Endothelial cell of umbilical vein (primary cell): ENCODE results near the gene PSMA6. TPM values are rescaled to one million over a fixed set of nuclear protein-coding genes. Genes with fewer than 3 reads are reported as not detected.

Experiments used
- BruUV-seq: library from RNA; stranded (reverse); fragments of 400-500 nt; replicated peaks from 2 replicates; lab custom pipeline; 2021; lab: Mats Ljungman, UMichigan
- CTCF ChIA-PET: fragments of 300-600, 350-600 bp; sonication (Branson Sonifier 250); formaldehyde crosslinking; loops from one replicate; lab custom pipeline; 2021; ENCODE audit warnings: antibody characterized with exemption, inconsistent platforms; lab: Charles Lee
- POLR2A ChIA-PET: fragments of 300-600, 350-600 bp; sonication (Branson Sonifier 250); formaldehyde crosslinking; loops from one replicate; lab custom pipeline; 2021; ENCODE audit warnings: antibody characterized with exemption, inconsistent platforms; lab: Charles Lee
- DNase-seq: peaks from one replicate; pipeline ENCODE4 v3.0.0-alpha.2; 2011; ENCODE audit warnings: low read depth, low spot score
- FAIRE-seq: peaks from 2 replicates; lab custom pipeline; 2011; peaks lifted over from hg19 to GRCh38; lab: Jason Lieb, UNC
- H2AFZ ChIP-seq: 2 replicates; pipeline ENCODE4 v1.6.0; 2012; ENCODE audit warnings: low read depth, low read length, control low read depth, inconsistent platforms
- H3K27ac ChIP-seq: 2 replicates; pipeline ENCODE4 v1.5.1; 2011; ENCODE audit warnings: low read depth, mild to moderate bottlenecking, control low read depth, low read length, moderate library complexity; ENCODE audit not compliant: insufficient read depth
- H3K27me3 ChIP-seq, 2 experiments: 2 replicates each; pipeline versions ENCODE4 v1.6.0 to v1.6.1; 2011; ENCODE audit warnings: low read length in 2 of 2, mixed read lengths in 1 of 2; ENCODE audit not compliant: control insufficient read depth in 2 of 2, insufficient read depth in 2 of 2
- H3K36me3 ChIP-seq, 2 experiments: 2 replicates in 1 of 2; 3 replicates in 1 of 2; pipeline ENCODE4 v1.5.1; 2011; ENCODE audit warnings: low read length in 2 of 2, mild to moderate bottlenecking in 1 of 2, moderate library complexity in 1 of 2; ENCODE audit not compliant: control insufficient read depth in 2 of 2, insufficient read depth in 2 of 2; ENCODE audit errors: extremely low read depth in 1 of 2
- H3K4me1 ChIP-seq: 3 replicates; pipeline ENCODE4 v1.5.1; 2011; ENCODE audit warnings: mild to moderate bottlenecking, low read length; ENCODE audit not compliant: control insufficient read depth, insufficient read depth; ENCODE audit errors: extremely low read depth
- H3K4me2 ChIP-seq: 2 replicates; pipeline ENCODE4 v1.6.1; 2011; ENCODE audit warnings: low read length, control low read depth, mixed read lengths; ENCODE audit not compliant: insufficient read depth
- H3K4me3 ChIP-seq, 3 experiments: fragments of 200-600 bp in 1 of 3; sonication (generic), shearing (Covaris generic) in 1 of 3; replicated peaks in 1 of 3; 2 replicates each; pipeline ENCODE4 v1.5.1; 2011 to 2016; ENCODE audit warnings: control low read depth in 3 of 3, low read length in 3 of 3, mild to moderate bottlenecking in 2 of 3, inconsistent platforms in 1 of 3, low read depth in 1 of 3, moderate library complexity in 1 of 3; ENCODE audit not compliant: insufficient read depth in 1 of 3
- H3K79me2 ChIP-seq: 2 replicates; pipeline ENCODE4 v1.6.0; 2012; ENCODE audit warnings: low read length, inconsistent platforms; ENCODE audit not compliant: control insufficient read depth, insufficient read depth
- H3K9ac ChIP-seq: replicated peaks from 2 replicates; pipeline ENCODE3; 2011; ENCODE audit warnings: low read length, control low read depth; ENCODE audit not compliant: insufficient read depth; ENCODE audit errors: extremely low read depth
- H3K9me1 ChIP-seq: replicated peaks from 3 replicates; pipeline ENCODE4 v1.6.0; 2011; ENCODE audit warnings: mild to moderate bottlenecking, low read length; ENCODE audit not compliant: control insufficient read depth, insufficient read depth; ENCODE audit errors: extremely low read depth
- H3K9me3 ChIP-seq: replicated peaks from 2 replicates; pipeline ENCODE4 v1.5.1; 2012; ENCODE audit warnings: low read length, inconsistent platforms; ENCODE audit not compliant: control insufficient read depth, insufficient read depth
- H4K20me1 ChIP-seq: replicated peaks from 2 replicates; pipeline ENCODE3; 2011; ENCODE audit warnings: mild to moderate bottlenecking, low read length; ENCODE audit not compliant: control insufficient read depth, insufficient read depth; ENCODE audit errors: extremely low read depth
- EZH2 ChIP-seq: IDR thresholded peaks from 2 replicates; pipeline ENCODE4 v1.6.1; 2012; ENCODE audit warnings: borderline replicate concordance, low read depth, mild to moderate bottlenecking, moderate library complexity, low read length, inconsistent platforms; ENCODE audit not compliant: severe bottlenecking
- FOS ChIP-seq: IDR thresholded peaks from 2 replicates; pipeline ENCODE4 v1.6.1; 2011; ENCODE audit warnings: mild to moderate bottlenecking, low read length, moderate library complexity, borderline replicate concordance; ENCODE audit not compliant: insufficient read depth
- GATA2 ChIP-seq: IDR thresholded peaks from 2 replicates; pipeline ENCODE4 v1.7.0; 2011; ENCODE audit warnings: low read depth, mild to moderate bottlenecking, moderate library complexity, mixed read lengths, low read length; ENCODE audit not compliant: insufficient read length, insufficient read depth
- JUN ChIP-seq: IDR thresholded peaks from 2 replicates; pipeline ENCODE4 v1.6.1; 2011; ENCODE audit warnings: borderline replicate concordance, low read depth; ENCODE audit not compliant: insufficient read length, insufficient read depth
- MYC ChIP-seq: IDR thresholded peaks from one replicate; pipeline ENCODE4 v1.6.1; 2011; ENCODE audit warnings: mild to moderate bottlenecking, low read depth, low read length
- POLR2A ChIP-seq: IDR thresholded peaks from 2 replicates; pipeline ENCODE4 v1.6.1; 2012; ENCODE audit warnings: low read depth, mild to moderate bottlenecking, control low read depth, low read length
- POLR2AphosphoS5 ChIP-seq: IDR thresholded peaks from 2 replicates; pipeline ENCODE4 v1.6.1; 2012; ENCODE audit warnings: low read depth, mild to moderate bottlenecking, control low read depth, low read length, moderate library complexity; ENCODE audit not compliant: insufficient read depth
- dilution Hi-C: fragments of 300-500 bp; cut with MboI; formaldehyde crosslinking; loops from one replicate; pipeline ENCODE4 v1.15.0; 2019; ENCODE audit warnings: low sequenced_read_pairs; ENCODE audit not compliant: extremely low pct_ligation_motif_present
- intact Hi-C: fragments of 100-400 bp; cut with micrococcal nuclease; formaldehyde crosslinking; loops from one replicate; pipeline ENCODE4 v1.10.0; 2022
- polyA plus RNA-seq, 4 experiments: library from polyadenylated mRNA; depleted of rRNA in 3 of 4; stranded (reverse) in 3 of 4; unstranded in 1 of 4; fragments of >200 nt; gene quantifications; 2 replicates each; pipeline versions ENCODE4 v1.2.1 to v1.2.3, GENCODE V29; 2011 to 2012; ENCODE audit warnings: missing spikeins in 1 of 4
- total RNA-seq: library from RNA; stranded (reverse); gene quantifications from 2 replicates; pipeline ENCODE4 v1.2.3, GENCODE V29; 2021
- TF ChIP-seq, protein P1 (sequence below), 2 donors: IDR thresholded peaks; 1 replicate in 1 of 2; 2 replicates in 1 of 2; pipeline ENCODE4 v1.5.1; 2011; ENCODE audit warnings: low read length in 2 of 2, mild to moderate bottlenecking in 2 of 2, moderate library complexity in 2 of 2, control low read depth in 1 of 2, inconsistent platforms in 1 of 2, low read depth in 1 of 2; ENCODE audit not compliant: insufficient read depth in 1 of 2; ENCODE audit errors: extremely low read depth in 1 of 2
- TF ChIP-seq, protein P2 (sequence below): IDR thresholded peaks from 2 replicates; pipeline ENCODE4 v1.6.1; 2011; ENCODE audit not compliant: insufficient read depth, insufficient read length

PSMA6 gene
- total and polyA plus RNA-seq, 2 donors (not counting 3 experiments of a cell fraction or from before 2014, with no cell fraction given): 170 to 197 TPM

DNA sequence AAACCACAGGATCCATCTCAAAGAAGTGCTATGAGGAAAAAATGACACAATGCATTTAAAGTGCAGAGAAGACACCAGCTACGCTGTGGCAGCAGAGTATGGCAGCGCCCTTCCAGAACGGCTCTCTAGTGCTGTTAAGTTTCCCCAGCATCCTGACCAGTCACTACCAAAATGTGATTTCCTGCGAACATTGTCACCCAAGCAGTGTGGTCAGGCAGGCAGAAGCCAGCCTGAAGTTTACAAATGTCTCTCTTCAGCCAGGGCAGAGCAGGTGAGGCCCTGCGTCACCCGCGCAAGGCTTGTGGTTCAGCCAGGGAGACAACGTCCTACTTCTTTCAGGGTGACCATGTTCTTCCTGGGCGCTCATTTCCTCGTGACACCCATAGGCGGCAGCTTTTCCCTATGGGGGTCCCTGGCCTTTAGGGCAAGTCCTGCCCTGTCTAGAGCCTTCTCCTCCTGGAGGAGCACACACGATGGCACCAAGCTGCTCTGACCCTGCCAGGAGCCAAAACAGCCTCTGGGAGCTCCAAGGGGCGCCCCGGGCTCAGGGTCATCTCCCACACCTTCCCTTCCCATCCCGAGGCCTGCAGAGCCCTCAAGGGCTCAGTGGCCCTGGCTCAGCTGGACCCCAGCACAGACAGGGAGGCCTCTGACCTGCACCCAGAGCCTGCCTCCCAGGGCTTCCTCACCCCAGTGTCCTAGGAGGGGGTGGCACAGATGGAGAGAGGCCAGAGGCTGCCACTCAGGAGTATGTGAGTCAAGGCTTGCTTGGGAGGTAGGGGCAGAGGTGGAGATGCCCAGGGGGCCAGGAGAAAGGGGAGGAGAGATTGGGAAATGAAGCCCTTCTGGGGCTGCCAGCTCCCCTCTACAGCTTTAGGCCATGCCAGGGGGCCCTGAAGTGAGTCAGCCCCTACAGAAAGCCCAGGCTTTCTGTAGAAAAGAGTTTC, 41.9 kb downstream of the PSMA6 start:
- no TSS peak for BruUV-seq
- Histone ChIP-seq H3K4me1 (peaks cover 31% of the 10 kb centered on the region), H4K20me1 (no peaks in the 10 kb centered on the region), H3K4me3 (no peak overlapping the region), H3K9me3 (no peaks in the 10 kb centered on the region), H3K9ac (no peak overlapping the region), H2AFZ (no peak overlapping the region), H3K9me1 (no peaks in the 10 kb centered on the region), H3K79me2 (no peaks in the 10 kb centered on the region), H3K36me3 (no peaks in the 10 kb centered on the region), H3K27ac (no peak overlapping the region), H3K4me2 (no peak overlapping the region), H3K27me3 (no peaks in the 10 kb centered on the region)
- dilution Hi-C loops (no loop called here), intact Hi-C loops (no loop called here)
- POLR2A ChIA-PET: no interaction called here
- CTCF ChIA-PET: interaction anchor here (1.0 to 1.7 kb wide), 5 partner anchors 8 to 72 kb away, joined by 3 to 6 read pairs (median 5); partner anchors contain the start of gene NFKBIA
- TF ChIP-seq GATA2 (no peak), POLR2A (no peak), JUN (no peak), POLR2AphosphoS5 (no peak), EZH2 (no peak), MYC (no peak), FOS (no peak)
- TF ChIP-seq, protein P1, sequence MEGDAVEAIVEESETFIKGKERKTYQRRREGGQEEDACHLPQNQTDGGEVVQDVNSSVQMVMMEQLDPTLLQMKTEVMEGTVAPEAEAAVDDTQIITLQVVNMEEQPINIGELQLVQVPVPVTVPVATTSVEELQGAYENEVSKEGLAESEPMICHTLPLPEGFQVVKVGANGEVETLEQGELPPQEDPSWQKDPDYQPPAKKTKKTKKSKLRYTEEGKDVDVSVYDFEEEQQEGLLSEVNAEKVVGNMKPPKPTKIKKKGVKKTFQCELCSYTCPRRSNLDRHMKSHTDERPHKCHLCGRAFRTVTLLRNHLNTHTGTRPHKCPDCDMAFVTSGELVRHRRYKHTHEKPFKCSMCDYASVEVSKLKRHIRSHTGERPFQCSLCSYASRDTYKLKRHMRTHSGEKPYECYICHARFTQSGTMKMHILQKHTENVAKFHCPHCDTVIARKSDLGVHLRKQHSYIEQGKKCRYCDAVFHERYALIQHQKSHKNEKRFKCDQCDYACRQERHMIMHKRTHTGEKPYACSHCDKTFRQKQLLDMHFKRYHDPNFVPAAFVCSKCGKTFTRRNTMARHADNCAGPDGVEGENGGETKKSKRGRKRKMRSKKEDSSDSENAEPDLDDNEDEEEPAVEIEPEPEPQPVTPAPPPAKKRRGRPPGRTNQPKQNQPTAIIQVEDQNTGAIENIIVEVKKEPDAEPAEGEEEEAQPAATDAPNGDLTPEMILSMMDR (IDR thresholded peaks at IDR 0.05; ENCODE audit: extremely low read depth in 1 of 2, insufficient read depth in 1 of 2, low read depth in 1 of 2, low read length in 2 of 2): no peak
- TF ChIP-seq, protein P2, sequence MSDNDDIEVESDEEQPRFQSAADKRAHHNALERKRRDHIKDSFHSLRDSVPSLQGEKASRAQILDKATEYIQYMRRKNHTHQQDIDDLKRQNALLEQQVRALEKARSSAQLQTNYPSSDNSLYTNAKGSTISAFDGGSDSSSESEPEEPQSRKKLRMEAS: no peak
- FAIRE-seq: no peak
- DNase-seq: no peak
